Kidney tubule cell (primary cell): ENCODE results near the gene APOL1.
"Not testable (repeated sequence)": the region's sequence is repeated elsewhere in the genome, so short reads cannot be mapped to it uniquely, and the experiment has no call there.

Experiments
- DNase-seq: peaks from one replicate; pipeline ENCODE4 v3.0.0-alpha.2; 2018; ENCODE audit warnings: low spot score

APOL1 gene

DNA sequence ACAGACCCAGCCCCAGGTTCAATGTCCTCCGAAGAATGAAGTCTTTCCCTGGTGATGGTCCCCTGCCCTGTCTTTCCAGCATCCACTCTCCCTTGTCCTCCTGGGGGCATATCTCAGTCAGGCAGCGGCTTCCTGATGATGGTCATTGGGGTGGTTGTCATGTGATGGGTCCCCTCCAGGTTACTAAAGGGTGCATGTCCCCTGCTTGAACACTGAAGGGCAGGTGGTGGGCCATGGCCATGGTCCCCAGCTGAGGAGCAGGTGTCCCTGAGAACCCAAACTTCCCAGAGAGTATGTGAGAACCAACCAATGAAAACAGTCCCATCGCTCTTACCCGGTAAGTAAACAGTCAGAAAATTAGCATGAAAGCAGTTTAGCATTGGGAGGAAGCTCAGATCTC lies 14.1 kb downstream of the APOL1 start:
- no peak for DNase-seq

- DNase-seq, result no peak
Observed at GRCh38 chr22:36267896-36268485, 15.1 kb downstream of the APOL1 start.

- DNase-seq, result not testable (repeated sequence)
Observed at GRCh38 chr22:36271231-36271630, 18.3 kb downstream of the APOL1 start.

- not testable (repeated sequence) for DNase-seq
Observed at GRCh38 chr22:36271951-36272350, 19.0 kb downstream of the APOL1 start.

- DNase-seq, result no peak
Observed at GRCh38 chr22:36274531-36274930, 21.6 kb downstream of the APOL1 start.

DNA sequence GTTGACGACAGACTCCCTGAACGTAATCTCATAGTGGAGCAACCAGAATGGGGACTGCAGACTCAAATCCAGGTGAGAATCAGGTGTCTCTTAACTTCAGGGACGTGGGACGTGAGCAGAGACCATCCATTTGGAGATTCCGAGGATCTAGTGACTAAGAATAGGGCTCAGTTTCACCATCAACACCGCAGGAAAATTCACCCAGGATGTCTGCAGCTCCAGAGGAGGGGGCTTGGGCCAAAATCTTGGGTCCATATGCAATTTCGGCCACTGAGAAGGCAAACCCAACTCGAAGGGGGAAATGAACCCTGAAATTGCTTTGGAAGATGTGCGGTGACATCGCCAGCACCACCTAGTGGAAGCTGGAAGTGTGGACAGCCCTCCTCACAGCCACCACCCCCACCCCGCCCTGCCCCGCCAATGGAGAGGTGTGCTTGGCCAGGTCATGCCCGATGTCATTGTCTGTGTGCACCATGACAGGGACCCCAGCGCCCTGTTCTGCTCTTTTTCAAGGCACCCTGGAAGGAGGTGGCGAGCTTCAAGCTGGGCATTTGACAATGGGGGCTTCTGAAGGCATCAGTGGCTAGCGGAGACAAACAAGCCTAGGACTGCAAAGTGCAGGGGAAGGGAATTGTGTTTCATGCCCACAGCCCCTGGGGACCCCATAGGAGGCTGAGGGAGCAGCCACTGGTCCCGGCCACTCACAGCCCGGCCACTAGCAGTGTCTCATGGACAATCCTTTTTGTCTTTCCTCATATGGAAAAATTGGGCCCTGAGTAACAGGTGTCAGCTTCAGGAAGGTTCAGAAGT lies 24.8 kb downstream of the APOL1 start:
- peak; percentile 75 for DNase-seq

GRCh38 chr22:36279219-36279666 lies 26.3 kb downstream of the APOL1 start:
- DNase-seq, result no peak

- DNase-seq, result no peak
Observed at GRCh38 chr22:36280379-36280778, 27.4 kb downstream of the APOL1 start.

DNA sequence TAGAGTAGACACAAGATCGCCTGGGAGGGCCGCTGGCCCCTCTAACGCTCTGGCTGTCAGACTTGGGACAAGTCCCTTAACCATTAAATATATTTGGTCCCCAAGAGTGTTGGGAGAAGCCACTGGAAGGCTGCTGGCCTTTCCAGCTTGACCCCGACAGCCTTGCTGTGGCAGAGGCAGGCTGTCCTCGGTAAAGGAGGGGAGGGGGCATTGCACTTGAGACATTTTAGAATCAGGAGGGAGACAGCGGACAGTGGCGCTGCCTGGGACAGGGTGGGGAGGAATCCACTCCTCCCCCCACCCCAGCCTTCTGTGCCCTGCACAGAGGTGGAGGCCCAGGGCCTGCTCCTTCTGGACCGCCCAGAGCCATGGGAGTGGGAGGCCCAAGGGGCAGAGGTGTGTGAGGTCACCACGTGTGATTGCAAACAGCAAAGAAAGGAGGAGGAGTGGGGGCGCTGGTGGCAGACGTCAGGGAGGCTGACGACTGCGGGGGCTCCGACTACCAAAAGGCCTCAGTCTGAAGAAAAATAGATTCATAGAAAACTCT lies 28.9 kb downstream of the APOL1 start:
- no peak for DNase-seq

DNA sequence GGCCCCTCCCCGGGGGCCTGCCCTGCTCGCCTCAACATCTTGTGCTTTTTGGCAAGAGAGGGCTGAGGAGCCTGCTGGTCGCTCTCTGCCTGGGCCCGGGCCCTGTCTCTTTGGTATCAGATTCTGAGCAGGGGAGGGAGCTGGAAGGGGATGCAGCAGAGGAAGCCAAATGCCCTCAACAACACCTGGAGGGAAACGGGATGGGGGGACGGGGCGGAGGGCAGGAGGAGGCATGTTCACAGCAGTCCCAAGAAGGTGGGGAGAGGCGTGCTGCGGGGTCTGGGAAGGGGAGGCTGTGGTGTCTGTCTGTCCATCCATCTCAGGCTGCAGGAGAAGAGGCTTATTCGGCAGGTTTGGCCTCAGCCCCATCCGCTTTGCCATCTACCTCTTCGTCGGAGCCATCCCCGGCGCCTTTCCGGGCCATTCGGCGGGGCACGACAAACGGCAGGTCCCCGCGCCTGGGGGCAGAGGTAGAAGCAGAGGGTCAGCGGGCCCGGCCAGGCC lies 29.4 kb downstream of the APOL1 start:
- no peak for DNase-seq

DNA sequence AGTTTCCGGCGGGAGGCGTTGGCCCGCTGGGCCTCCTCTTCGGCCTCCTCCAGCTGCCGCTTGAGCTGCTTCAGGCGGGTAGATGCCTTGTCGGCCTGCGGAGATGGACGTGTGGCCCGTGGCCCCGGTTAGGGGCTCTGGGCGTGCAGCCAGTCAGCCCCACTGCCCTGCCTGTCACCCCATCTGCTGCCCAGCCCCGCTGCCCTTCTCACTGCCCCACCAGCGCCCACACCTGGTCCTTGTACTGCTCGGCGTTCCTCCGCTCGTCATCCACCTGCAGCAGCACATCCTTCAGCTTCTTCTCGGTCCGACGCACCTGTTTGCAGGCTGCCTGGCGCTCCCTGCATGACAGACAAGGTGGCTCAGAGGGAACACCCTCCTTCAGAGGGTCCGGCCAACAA lies 31.2 kb downstream of the APOL1 start:
- DNase-seq, result no peak

DNA sequence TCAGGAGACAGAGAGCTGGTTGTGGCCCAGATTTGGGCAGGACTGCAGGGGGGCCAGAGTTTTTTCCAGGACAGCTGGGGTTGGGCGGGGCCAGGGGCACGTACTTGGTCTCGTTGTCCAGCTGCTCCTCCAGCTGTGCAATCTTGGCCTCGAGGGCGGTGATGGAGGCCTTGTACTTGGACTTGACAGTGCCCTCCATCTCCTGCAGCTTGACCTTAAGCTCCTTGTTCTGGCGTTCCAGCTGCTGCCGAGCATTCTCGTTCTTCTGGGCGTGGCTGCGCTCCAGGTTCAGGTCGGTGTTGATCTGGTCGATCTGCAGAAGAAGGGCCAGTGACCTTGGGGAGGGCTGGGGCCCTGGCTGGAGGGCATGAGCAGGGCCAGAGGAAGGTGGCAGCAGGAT lies 32.1 kb downstream of the APOL1 start:
- DNase-seq, result no peak

DNA sequence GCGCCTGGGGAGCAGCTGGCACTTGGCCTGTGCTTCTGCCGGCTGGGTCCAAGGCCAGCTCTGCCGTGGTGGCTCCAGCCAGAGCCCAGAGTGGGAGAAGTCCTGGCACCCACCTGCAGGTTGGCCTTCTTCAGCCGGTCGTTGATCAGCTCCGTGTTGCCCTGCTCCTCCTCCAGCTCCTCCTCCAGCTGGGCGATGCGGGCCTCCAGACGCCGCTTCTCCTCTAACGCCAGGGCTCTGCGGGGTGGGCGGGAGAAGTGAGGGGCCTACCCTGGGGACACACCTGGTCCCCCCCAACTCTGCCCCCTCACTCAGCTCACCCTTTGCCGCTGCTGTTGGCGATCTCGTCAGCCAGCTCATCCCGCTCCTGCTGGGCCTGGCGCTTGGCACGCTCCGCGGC lies 32.6 kb downstream of the APOL1 start:
- no peak for DNase-seq

DNA sequence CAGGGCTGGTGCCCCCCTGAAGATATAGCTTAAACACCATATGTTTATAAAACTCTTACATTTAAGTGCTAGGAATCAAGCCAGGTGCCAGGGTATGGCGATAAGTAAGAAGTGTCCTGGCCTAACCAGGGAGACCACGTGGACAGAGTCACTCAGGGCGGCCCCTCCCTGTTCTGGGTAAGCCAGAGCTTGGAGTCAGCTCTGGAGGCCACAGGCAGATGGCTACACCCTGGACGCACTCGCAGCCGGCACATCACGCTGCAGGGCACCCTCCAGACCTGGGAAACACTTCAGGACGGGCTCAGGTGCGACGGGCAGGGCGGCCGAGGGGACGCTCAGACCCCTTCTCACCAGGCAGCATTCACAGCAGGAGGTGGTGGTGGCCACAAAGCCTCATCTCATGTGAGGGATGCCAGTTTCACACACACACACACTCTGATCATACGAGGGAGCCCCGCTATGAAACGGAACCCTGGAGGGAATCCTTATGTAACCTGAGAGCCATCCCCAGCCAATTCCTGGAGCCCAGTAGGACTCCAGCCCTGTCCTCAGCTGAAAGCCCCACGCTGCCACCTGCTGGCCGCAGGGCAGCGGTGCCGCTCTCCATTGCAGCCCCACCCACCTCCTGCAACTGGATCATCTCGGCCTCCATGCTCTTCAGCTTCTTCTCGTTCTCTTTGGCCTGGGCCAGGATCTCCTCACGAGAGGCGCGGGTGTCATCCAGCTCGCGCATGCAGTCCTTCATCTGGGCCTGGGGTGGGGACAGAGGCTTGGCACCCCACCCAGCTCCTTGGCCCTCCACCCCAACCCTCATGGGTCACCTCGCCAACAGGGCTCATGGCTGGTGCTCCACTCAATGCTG lies 33.4 kb downstream of the APOL1 start:
- peak; percentile 69 for DNase-seq

- no peak for DNase-seq
Observed at GRCh38 chr22:36287881-36288515, 35.1 kb downstream of the APOL1 start.

DNA sequence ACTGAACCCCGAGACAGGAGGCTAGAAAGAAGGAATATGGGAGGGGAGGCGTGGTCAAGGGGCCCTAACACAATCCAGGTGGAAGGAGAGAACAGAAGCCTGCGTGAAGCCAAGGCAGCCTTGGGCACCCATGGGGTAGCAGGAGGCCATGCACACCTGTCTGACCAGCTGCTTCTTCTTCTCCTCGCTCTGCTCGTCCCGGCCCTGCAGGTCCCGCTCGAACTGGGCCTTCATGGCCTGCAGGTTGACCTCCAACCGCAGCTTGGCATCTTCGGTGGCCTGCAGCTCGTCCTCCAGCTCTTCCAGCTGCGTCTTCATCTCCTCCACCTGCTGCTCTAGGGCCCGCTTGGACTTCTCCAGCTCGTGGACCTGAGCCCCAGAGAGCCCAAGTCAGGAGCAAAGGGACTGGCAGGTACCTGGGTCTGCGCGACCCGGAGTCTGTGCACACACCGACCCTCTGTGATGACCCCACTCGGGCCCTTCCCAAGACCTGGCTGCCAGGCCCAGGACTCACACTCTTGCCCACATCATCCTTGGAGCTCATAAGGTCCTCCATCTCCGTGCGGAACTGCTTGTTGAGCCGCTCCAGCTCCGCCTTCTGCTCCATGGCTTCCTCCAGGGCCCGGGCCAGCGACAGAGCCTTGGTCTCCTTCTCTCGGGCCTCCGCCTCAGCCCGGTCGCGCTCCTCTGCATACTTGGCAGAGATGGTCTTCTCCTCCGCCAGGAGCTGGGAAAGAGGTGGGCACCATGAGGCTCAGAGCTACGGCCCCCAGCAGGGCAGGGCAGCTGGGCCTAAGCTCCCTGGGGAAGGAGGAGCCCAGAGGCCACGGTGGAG lies 35.9 kb downstream of the APOL1 start:
- DNase-seq, result no peak

GRCh38 chr22:36289406-36289870 lies 36.5 kb downstream of the APOL1 start:
- DNase-seq, result no peak

- not testable (repeated sequence) for DNase-seq
Observed at GRCh38 chr22:36289948-36290371, 37.0 kb downstream of the APOL1 start.

DNA sequence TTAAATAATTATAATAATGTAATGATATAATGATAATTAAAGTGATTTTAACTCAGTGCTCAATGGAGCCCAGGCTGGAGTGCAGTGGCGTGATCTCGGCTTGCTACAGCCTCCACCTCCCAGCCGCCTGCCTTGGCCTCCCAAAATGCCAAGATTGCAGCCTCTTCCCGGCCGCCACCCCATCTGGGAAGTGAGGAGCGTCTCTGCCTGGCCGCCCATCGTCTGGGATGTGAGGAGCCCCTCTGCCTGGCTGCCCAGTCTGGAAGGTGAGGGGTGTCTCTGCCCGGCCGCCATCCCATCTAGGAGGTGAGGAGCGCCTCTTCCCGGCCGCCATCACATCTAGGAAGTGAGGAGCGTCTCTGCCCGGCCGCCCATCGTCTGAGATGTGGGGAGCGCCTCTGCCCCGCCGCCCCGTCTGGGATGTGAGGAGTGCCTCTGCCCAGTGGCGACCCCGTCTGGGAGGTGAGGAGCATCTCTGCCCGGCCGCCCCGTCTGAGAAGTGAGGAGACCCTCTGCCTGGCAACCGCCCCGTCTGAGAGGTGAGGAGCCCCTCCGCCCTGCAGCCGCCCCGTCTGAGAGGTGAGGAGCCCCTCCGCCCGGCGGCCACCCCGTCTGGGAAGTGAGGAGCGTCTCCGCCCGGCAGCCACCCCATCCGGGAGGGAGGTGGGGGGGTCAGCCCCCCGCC lies 37.6 kb downstream of the APOL1 start:
- not testable (repeated sequence) for DNase-seq
